Tibial nerve (tissue), 3 donors: Measurements from ENCODE around the gene RCAN1.

Experiments used
- POLR2A ChIP-seq, 2 donors: fragments of 450-650 bp; IDR thresholded peaks; one replicate each; pipeline ENCODE4 v1.6.1; 2017; ENCODE audit warnings: antibody characterized with exemption in 2 of 2, mild to moderate bottlenecking in 2 of 2, moderate library complexity in 2 of 2
- TF ChIP-seq, protein P1 (sequence below), 5 experiments: fragments of 200-600 bp in 3 of 5; fragments of 450-650 bp in 2 of 5; sonication (generic) in 3 of 5; IDR thresholded peaks; one replicate each; pipeline ENCODE4 v1.5.1; 2016 to 2019; ENCODE audit warnings: antibody characterized with exemption in 5 of 5, mild to moderate bottlenecking in 3 of 5, moderate library complexity in 2 of 5

DNA sequence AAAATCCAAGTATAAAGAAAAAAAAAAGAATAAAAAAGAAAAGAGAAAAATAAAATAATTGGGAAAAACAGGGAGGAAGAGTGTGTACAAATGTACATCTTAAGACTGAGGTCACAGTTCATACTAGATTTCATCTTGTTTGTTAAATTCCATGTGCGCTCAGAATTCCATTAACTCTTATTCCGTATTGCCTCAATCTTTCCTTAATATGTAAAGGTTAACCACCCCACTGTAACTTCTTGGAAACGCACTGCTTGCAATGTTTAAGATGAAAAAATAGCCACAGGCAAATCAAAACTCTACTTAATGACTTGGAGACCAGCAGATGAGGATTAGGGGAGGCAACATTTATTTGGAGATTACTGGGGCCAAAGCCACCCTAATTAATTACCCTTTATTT lies 79.0 kb downstream of the RCAN1 start:
- no peak for TF ChIP-seq POLR2A (IDR thresholded peaks at IDR 0.05)
- TF ChIP-seq, protein P1, sequence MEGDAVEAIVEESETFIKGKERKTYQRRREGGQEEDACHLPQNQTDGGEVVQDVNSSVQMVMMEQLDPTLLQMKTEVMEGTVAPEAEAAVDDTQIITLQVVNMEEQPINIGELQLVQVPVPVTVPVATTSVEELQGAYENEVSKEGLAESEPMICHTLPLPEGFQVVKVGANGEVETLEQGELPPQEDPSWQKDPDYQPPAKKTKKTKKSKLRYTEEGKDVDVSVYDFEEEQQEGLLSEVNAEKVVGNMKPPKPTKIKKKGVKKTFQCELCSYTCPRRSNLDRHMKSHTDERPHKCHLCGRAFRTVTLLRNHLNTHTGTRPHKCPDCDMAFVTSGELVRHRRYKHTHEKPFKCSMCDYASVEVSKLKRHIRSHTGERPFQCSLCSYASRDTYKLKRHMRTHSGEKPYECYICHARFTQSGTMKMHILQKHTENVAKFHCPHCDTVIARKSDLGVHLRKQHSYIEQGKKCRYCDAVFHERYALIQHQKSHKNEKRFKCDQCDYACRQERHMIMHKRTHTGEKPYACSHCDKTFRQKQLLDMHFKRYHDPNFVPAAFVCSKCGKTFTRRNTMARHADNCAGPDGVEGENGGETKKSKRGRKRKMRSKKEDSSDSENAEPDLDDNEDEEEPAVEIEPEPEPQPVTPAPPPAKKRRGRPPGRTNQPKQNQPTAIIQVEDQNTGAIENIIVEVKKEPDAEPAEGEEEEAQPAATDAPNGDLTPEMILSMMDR (IDR thresholded peaks at IDR 0.05), result no peak
